HCT116 (cell line): Measurements from ENCODE around the gene CYGB.

Source experiments
- CEBPB ChIP-seq: IDR thresholded peaks from 2 replicates; pipeline ENCODE4 v1.6.1; 2012; ENCODE audit warnings: low read depth
- CTCF ChIP-seq, 3 experiments: fragments of 200-600 bp in 1 of 3; sonication (generic) in 1 of 3; IDR thresholded peaks in 2 of 3; conservative IDR thresholded peaks in 1 of 3; 2 replicates each; pipeline ENCODE4 v1.5.1; 2012 to 2017; ENCODE audit warnings: low read depth in 2 of 3, low read length in 2 of 3, antibody characterized with exemption in 1 of 3, borderline replicate concordance in 1 of 3, control low read depth in 1 of 3, mild to moderate bottlenecking in 1 of 3, mixed read lengths in 1 of 3, mixed run types in 1 of 3, moderate library complexity in 1 of 3; ENCODE audit not compliant: insufficient read depth in 1 of 3
- EGR1 ChIP-seq: IDR thresholded peaks from 2 replicates; pipeline ENCODE4 v1.6.1; 2012; ENCODE audit warnings: low read depth
- ELF1 ChIP-seq: IDR thresholded peaks from 2 replicates; pipeline ENCODE4 v1.6.1; 2012; ENCODE audit warnings: low read depth, borderline replicate concordance
- EZH2 ChIP-seq: fragments of 200-600 bp; sonication (generic); IDR thresholded peaks from 2 replicates; pipeline ENCODE4 v1.6.1; 2017; ENCODE audit warnings: antibody characterized with exemption, mixed run types
- EZH2phosphoT487 ChIP-seq: fragments of 200-600 bp; IDR thresholded peaks from 2 replicates; pipeline ENCODE4 v1.6.1; 2018; ENCODE audit warnings: antibody characterized with exemption, borderline replicate concordance
- JUND ChIP-seq: IDR thresholded peaks from 2 replicates; pipeline ENCODE4 v1.6.1; 2012
- MAX ChIP-seq: IDR thresholded peaks from 2 replicates; pipeline ENCODE4 v1.6.1; 2012
- POLR2A ChIP-seq: IDR thresholded peaks from 2 replicates; pipeline ENCODE4 v1.7.0; 2011; ENCODE audit warnings: borderline replicate concordance; ENCODE audit not compliant: insufficient read depth, insufficient read length; ENCODE audit errors: extremely low read depth
- POLR2AphosphoS5 ChIP-seq: IDR thresholded peaks from 2 replicates; pipeline ENCODE4 v1.6.1; 2011; ENCODE audit warnings: mild to moderate bottlenecking, low read depth, low read length, moderate library complexity
- RAD21 ChIP-seq: IDR thresholded peaks from 2 replicates; pipeline ENCODE4 v1.6.1; 2012; ENCODE audit warnings: low read depth, mild to moderate bottlenecking
- REST ChIP-seq: IDR thresholded peaks from 2 replicates; pipeline ENCODE4 v1.6.1; 2012; ENCODE audit warnings: low read depth
- YY1 ChIP-seq: IDR thresholded peaks from 2 replicates; pipeline ENCODE4 v1.6.1; 2011; ENCODE audit warnings: low read length, low read depth, moderate library complexity, mild to moderate bottlenecking; ENCODE audit not compliant: insufficient replicate concordance; ENCODE audit errors: extremely low read depth
- ZBTB33 ChIP-seq: IDR thresholded peaks from 2 replicates; pipeline ENCODE4 v1.6.1; 2011; ENCODE audit warnings: mild to moderate bottlenecking, low read length, moderate library complexity; ENCODE audit not compliant: insufficient replicate concordance; ENCODE audit errors: extremely low read depth

GRCh38 chr17:76540381-76541300 is 3.1 kb upstream of the CYGB start:
- TF ChIP-seq EZH2phosphoT487: no peak
- peak in 2 of 3 experiments; percentile 29 to 32; a peak in 3 of 6 replicates for TF ChIP-seq CTCF (IDR thresholded peaks at IDR 0.05 in 2 of 3, conservative IDR thresholded peaks at IDR 0.05 in 1 of 3; ENCODE audit: borderline replicate concordance in 1 of 3, insufficient read depth in 1 of 3, low read depth in 2 of 3, low read length in 2 of 3)
- TF ChIP-seq EGR1: no peak; the same call in 1 of the 2 replicates
- no peak for TF ChIP-seq REST
- TF ChIP-seq ELF1: no peak
- no peak for TF ChIP-seq CEBPB
- TF ChIP-seq YY1: no peak
- TF ChIP-seq POLR2A: peak; percentile 34
- peak; percentile 86 for TF ChIP-seq MAX
- no peak for TF ChIP-seq EZH2
- peak; percentile 88 for TF ChIP-seq POLR2AphosphoS5
- no peak for TF ChIP-seq ZBTB33
- TF ChIP-seq JUND: no peak
- no peak for TF ChIP-seq RAD21
